ENCODE data around the gene HOXA5. TPM values are rescaled to one million over a fixed set of nuclear protein-coding genes. Genes with fewer than 3 reads are reported as not detected.

Gene HOXA5
- total RNA-seq, 2 donors from 2014 or later, result not detected

GRCh38 chr7:27145165-27145913 lies 1.9 kb upstream of the HOXA5 start:
- H3K27ac Mint-ChIP-seq, result no peak overlapping the region
- no peaks in the 10 kb centered on the region for H3K36me3 Mint-ChIP-seq (ENCODE audit: low read depth)
- ATAC-seq (replicated peaks), result no peak
- H3K4me3 Mint-ChIP-seq, result no peak overlapping the region
- H3K27me3 Mint-ChIP-seq, result peaks cover 40% of the 10 kb centered on the region
- H3K4me1 Mint-ChIP-seq, result no peaks in the 10 kb centered on the region
- no peaks in the 10 kb centered on the region for H3K9me3 Mint-ChIP-seq

DNA sequence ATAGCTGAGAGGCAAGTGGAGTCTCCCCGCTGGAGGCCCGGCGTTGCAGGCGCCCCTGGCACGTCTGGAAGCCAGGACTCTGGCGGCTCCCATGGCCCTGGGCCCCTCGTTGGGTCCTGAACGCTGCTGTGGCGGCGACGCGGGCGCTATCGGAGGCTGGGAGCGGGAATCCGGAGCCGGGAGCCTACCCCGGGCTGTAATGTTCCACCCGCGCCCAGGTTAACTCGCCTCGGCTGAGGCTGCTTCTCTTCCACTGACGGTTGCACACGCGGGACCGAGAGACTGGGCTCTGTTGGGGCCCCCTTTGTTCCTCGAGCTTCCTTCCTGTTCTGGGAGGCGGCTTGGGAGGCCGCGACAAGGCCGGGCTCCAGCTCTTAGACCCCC lies 1.3 kb upstream of the HOXA5 start:
- Mint-ChIP-seq H3K4me1 (no peaks in the 10 kb centered on the region), H3K27ac (no peak overlapping the region)

DNA sequence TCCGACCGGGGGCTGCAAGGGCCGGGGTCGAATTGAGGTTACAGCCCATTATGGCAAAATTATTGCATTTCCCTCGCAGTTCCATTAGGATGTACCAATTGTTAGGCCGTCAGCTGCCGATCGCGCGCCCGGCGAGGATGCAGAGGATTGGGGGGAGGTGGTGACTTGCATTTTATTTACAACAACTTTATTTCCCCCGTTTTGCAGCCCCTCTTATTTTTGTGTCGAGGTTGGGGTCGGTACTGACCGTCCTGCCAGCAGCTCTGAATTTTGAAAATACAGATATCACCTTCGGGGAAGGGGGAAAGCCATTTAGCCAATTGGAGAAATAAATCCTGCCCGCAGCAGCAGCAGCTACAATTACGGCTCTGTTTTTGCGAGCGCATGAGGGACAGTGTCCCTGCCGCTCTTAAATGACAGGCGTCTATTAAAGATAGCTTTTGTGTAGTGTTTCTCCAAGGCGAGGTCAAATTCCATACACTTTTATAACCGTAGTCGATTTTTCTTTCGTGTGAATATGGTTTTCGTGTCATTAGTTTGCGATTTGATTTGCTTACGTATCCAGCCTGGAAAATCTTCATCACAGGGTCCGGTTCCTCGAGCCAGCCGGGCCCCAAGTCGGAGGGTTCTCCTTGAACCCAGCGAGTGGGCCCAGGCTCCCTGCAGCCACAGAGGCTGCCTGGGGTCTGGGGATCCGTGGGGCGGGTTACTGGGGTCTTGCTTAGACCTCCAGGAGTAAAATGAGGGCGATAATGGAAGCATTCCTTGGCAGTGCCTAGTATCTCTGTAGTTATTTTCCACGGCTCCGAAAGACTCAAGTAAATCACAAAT lies 684 bp upstream of the HOXA5 start:
- no peak overlapping the region for H3K27ac Mint-ChIP-seq
- H3K36me3 Mint-ChIP-seq (ENCODE audit: low read depth), result no peaks in the 10 kb centered on the region
- H3K4me3 Mint-ChIP-seq, result no peak overlapping the region
- no peaks in the 10 kb centered on the region for H3K4me1 Mint-ChIP-seq
- peaks cover 34% of the 10 kb centered on the region for H3K27me3 Mint-ChIP-seq
- H3K9me3 Mint-ChIP-seq, result no peaks in the 10 kb centered on the region
- ATAC-seq (replicated peaks), result no peak

More for the DNA sequence above, 1.3 kb upstream of the HOXA5 start:
- ATAC-seq (replicated peaks), result no peak
- Mint-ChIP-seq H3K36me3 (ENCODE audit: low read depth) (no peaks in the 10 kb centered on the region), H3K9me3 (no peaks in the 10 kb centered on the region), H3K4me3 (no peak overlapping the region), H3K27me3 (peaks cover 35% of the 10 kb centered on the region)

GRCh38 chr7:27142580-27143022 lies 880 bp downstream of the HOXA5 start:
- no peaks in the 10 kb centered on the region for H3K9me3 Mint-ChIP-seq
- H3K4me3 Mint-ChIP-seq, result no peak overlapping the region
- H3K36me3 Mint-ChIP-seq (ENCODE audit: low read depth), result no peaks in the 10 kb centered on the region
- no peak overlapping the region for H3K27ac Mint-ChIP-seq
- H3K4me1 Mint-ChIP-seq, result no peaks in the 10 kb centered on the region
- ATAC-seq (replicated peaks), result no peak
- H3K27me3 Mint-ChIP-seq, result peaks cover 34% of the 10 kb centered on the region

DNA sequence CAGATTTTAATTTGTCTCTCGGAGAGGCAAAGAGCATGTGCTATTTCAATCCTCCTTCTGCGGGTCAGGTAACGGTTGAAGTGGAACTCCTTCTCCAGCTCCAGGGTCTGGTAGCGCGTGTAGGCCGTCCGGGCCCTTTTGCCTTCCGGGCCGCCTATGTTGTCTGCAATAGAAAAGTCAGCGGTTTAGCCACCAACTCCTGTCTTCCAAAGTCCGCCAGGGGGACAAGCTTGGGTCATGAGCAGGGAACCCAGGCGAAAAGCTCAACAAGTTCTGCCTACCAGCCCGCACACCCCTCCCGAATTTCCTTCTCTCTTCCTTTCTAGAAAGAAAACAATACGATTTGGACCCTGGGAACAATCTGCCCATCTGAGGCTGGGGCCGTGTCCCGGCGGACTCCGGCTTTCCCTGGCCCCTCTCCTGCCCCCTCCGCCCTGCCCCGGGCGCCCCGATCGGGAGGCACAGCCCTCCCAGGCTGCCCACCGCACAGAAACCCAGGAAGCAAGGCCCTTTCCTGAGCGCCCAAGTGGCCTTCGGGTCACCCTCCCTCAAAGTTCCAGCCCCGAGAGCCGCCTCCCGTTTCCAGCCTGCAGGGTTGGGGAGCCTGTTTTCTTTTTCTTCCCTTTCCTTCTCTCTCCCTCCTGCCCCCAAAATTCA lies 1.4 kb downstream of the HOXA5 start:
- no peaks in the 10 kb centered on the region for H3K4me1 Mint-ChIP-seq
- peaks cover 36% of the 10 kb centered on the region for H3K27me3 Mint-ChIP-seq
- no peak overlapping the region for H3K27ac Mint-ChIP-seq
- H3K4me3 Mint-ChIP-seq, result no peak overlapping the region
- H3K9me3 Mint-ChIP-seq, result no peaks in the 10 kb centered on the region
- no peak for ATAC-seq (replicated peaks)
- no peaks in the 10 kb centered on the region for H3K36me3 Mint-ChIP-seq (ENCODE audit: low read depth)

- H3K4me3 Mint-ChIP-seq, result no peak overlapping the region
- no peak overlapping the region for H3K27ac Mint-ChIP-seq
- peaks cover 31% of the 10 kb centered on the region for H3K27me3 Mint-ChIP-seq
These were observed 2.2 kb downstream of the HOXA5 start for GRCh38 chr7:27141137-27141922.

DNA sequence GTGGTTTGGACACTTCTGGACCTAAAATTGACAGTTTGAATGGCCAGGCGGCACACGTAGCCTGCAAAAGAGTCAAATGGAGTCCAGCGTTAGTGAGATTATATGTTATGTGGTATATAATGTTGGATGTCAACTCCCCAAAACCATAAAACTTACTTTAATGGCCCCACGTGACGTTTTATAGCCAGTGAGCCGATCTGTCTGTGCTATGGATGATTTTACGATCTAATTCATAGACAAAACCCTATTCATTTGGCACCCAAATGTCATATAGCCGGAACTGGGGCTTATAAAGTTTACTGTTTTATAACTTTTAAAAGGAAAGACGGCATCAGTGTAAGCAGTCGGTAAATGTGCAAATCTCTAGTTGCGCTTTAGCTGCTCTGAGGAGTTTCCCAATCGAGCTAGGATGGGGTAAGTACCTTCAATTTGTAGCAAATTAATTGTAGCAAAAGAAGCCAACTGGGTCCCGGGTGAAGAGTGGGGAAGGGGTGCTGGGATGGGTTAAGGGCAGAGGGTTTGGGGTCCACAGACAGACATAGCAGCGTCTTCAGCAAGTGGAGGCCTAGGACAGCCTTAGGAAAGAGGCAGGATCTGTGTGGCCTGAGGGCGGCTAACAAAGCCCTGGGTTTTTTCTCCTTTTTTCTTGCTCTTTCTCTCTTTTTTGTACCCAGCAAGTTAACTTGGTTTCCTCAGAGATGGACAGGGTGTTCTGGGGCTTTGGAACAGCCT lies 3.2 kb downstream of the HOXA5 start:
- H3K36me3 Mint-ChIP-seq (ENCODE audit: low read depth), result no peaks in the 10 kb centered on the region
- peaks cover 33% of the 10 kb centered on the region for H3K27me3 Mint-ChIP-seq
- H3K9me3 Mint-ChIP-seq, result no peaks in the 10 kb centered on the region
- no peak overlapping the region for H3K4me3 Mint-ChIP-seq
- no peak for ATAC-seq (replicated peaks)
- no peak overlapping the region for H3K27ac Mint-ChIP-seq
- H3K4me1 Mint-ChIP-seq, result no peaks in the 10 kb centered on the region

More at GRCh38 chr7:27141137-27141922, 2.2 kb downstream of the HOXA5 start:
- Mint-ChIP-seq H3K4me1 (no peaks in the 10 kb centered on the region), H3K9me3 (no peaks in the 10 kb centered on the region), H3K36me3 (ENCODE audit: low read depth) (no peaks in the 10 kb centered on the region)
- no peak for ATAC-seq (replicated peaks)

DNA sequence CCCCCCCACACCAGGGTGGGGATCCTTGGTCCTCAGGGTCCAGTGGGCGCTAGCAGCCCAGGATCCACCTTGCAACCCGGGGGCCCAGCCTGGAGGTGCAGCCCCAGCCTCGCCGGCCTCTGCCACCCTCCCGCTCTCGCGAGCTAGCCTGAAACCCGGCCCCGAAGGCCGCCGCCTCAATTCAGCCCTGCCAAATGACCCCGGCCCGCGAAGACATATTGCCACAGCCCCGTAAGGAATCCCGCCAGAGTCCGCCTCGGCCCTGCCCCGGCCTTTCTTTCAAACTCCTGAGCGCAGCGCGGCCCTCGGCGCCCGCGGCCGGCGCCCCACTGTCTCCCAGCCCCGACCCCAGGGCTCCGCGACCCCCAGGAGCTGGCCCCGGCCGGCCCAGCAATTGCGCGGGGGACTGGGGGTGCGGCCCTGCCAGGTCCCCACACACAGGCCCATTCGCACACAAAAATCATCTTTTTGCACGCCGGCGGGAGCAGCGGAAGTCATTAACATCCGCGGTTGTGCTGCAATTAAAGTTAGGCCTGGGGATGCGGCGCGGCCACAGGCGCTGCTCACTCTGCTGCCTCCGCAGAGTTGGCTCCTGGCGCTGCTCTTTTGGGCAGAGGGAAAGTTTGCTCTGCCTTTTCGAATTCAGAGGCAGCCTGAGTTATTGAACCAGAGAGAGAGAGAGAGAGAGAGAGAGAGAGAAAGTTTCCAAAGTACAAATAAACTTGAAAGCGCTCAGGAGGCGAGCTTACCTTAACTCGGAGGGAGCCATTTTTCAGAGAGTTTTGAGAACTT lies 4.0 kb downstream of the HOXA5 start:
- Mint-ChIP-seq H3K4me1 (peaks cover 3% of the 10 kb centered on the region), H3K36me3 (ENCODE audit: low read depth) (no peaks in the 10 kb centered on the region), H3K4me3 (no peak overlapping the region), H3K27me3 (peaks cover 33% of the 10 kb centered on the region), H3K9me3 (no peaks in the 10 kb centered on the region), H3K27ac (no peak overlapping the region)
- no peak for ATAC-seq (replicated peaks)

GRCh38 chr7:27138985-27139333 lies 4.5 kb downstream of the HOXA5 start:
- no peaks in the 10 kb centered on the region for H3K36me3 Mint-ChIP-seq (ENCODE audit: low read depth)

GRCh38 chr7:27138472-27138871 lies 5.0 kb downstream of the HOXA5 start:
- Mint-ChIP-seq H3K9me3 (no peaks in the 10 kb centered on the region), H3K4me1 (peaks cover 11% of the 10 kb centered on the region), H3K27ac (no peak overlapping the region), H3K36me3 (ENCODE audit: low read depth) (no peaks in the 10 kb centered on the region), H3K4me3 (no peak overlapping the region), H3K27me3 (peaks cover 36% of the 10 kb centered on the region)
- no peak for ATAC-seq (replicated peaks)

More at GRCh38 chr7:27138985-27139333, 4.5 kb downstream of the HOXA5 start:
- Mint-ChIP-seq H3K4me1 (peaks cover 9% of the 10 kb centered on the region), H3K27me3 (peaks cover 33% of the 10 kb centered on the region), H3K4me3 (no peak overlapping the region), H3K27ac (no peak overlapping the region), H3K9me3 (no peaks in the 10 kb centered on the region)
- no peak for ATAC-seq (replicated peaks)

DNA sequence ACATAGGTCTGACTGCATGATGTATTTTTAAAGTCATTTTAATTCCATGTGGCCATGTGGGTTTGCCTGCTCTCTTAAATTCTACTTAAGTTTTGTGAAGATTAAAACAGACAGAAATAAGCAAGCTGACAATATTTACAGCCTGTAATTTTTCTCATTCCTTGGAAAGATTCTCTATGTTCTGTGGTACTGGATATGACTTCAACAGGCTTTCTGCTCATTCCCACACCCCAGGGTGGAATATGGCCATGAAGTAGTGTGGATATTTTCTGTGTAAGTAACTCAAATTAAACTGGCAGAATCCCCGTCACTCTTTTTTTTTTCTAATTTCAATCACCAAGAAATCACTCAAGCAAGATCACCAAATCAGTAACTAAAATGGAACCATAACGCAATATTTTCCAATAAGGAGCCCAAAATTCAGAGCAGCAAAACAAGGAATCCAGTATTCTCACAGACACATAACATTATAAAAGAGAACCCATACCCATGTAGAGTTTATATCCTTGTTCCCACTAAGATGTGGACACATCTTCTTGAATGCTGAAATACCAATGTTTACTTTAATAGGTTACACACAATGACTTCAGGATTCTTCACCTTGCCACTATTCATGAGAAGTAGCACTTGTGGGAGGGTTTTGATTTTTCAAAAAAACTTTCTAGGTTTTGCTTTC lies 5.7 kb downstream of the HOXA5 start:
- Mint-ChIP-seq H3K27me3 (peaks cover 41% of the 10 kb centered on the region), H3K4me1 (peaks cover 11% of the 10 kb centered on the region), H3K9me3 (no peaks in the 10 kb centered on the region), H3K4me3 (no peak overlapping the region), H3K36me3 (ENCODE audit: low read depth) (no peaks in the 10 kb centered on the region), H3K27ac (no peak overlapping the region)
- no peak for ATAC-seq (replicated peaks)

GRCh38 chr7:27134392-27134791 lies 9.1 kb downstream of the HOXA5 start:
- H3K27me3 Mint-ChIP-seq, result peaks cover 43% of the 10 kb centered on the region
- peaks cover 11% of the 10 kb centered on the region for H3K4me1 Mint-ChIP-seq
- H3K4me3 Mint-ChIP-seq, result no peak overlapping the region
- H3K36me3 Mint-ChIP-seq (ENCODE audit: low read depth), result no peaks in the 10 kb centered on the region
- H3K9me3 Mint-ChIP-seq, result no peaks in the 10 kb centered on the region
- peak; percentile 79 for ATAC-seq (replicated peaks)
- H3K27ac Mint-ChIP-seq, result peak overlapping the region; percentile 26

All from activated T-helper 17 cell treated with anti-CD3 and anti-CD28 coated beads, Interleukin-2, amount 50 U/mL, for 72 hours (primary cell).